ENCODE data around the gene PPTC7. TPM values are rescaled to one million over a fixed set of nuclear protein-coding genes. Genes with fewer than 3 reads are reported as not detected.

Gene PPTC7
- total RNA-seq, 3 donors from 2014 or later (not counting 1 experiment from before 2014, with no cell fraction given), result 44.0 to 52.7 (median 48.0) TPM

DNA sequence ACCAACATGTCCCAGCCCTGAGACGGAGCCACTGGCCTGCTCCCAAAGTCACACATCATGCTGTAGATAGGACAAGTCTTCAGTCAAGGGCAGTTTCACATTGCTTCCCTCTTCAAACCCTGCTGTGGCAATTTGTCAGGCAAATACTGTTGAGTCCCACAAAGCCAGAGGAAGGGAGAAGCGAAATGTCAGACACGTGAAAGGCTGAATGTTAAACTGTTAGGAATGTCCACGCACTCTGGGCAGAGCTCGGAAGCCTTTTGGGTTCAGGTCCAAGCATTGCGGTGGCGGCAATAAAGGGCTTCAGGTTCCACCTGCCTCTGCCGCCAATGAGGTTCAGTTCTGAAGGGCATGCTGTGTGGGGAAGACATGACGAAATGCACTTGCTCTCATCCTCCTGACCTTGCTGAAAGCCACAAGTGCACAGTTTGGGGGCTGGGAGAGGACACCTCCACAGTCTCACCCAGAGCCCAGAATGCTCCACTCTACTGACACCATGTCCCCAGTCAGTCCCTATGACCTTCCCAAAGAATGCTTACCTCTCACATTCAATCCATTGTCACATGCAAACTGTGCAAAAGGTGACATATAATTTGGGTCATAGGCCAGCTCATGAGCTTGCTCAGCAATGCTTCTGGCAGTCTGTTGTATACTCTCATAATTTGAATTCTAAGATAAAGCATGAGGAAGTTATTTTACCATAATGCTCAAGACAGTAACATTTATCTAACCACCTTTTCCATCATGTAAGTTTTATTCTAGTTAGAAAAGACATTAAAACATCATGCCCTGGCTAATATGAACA lies 45.3 kb downstream of the PPTC7 start:
- H3K27ac ChIP-seq (ENCODE audit: low read length), result no peak overlapping the region
- intact Hi-C loops (cut with micrococcal nuclease), result no loop called here
- no peaks in the 10 kb centered on the region for H3K27me3 ChIP-seq (ENCODE audit: control insufficient read depth, insufficient read depth, low read length)
- no peaks in the 10 kb centered on the region for H3K27me3 Mint-ChIP-seq (ENCODE audit: low read depth in 2 of 2)
- H3K4me1 Mint-ChIP-seq, result peaks cover 6 to 9% of the 10 kb centered on the region in 2 donors
- WGBS (ENCODE audit: insufficient coverage), result 91% methylated on average over 9 of the region's 9 CpGs
- H3K4me3 Mint-ChIP-seq, result no peak overlapping the region
- no peaks in the 10 kb centered on the region for H3K9me3 Mint-ChIP-seq
- no peaks in the 10 kb centered on the region for H3K9me3 ChIP-seq (ENCODE audit: control insufficient read depth, insufficient read depth, low read length)
- H3K36me3 ChIP-seq (ENCODE audit: control insufficient read depth, insufficient read depth, low read length), result peaks cover 44% of the 10 kb centered on the region
- DNase-seq, result no peak
- H3K36me3 Mint-ChIP-seq, result no peaks in the 10 kb centered on the region
- no peak overlapping the region for H3K4me3 ChIP-seq (ENCODE audit: low read length)
- no peak overlapping the region for H3K27ac Mint-ChIP-seq
- TF ChIP-seq, protein P1, sequence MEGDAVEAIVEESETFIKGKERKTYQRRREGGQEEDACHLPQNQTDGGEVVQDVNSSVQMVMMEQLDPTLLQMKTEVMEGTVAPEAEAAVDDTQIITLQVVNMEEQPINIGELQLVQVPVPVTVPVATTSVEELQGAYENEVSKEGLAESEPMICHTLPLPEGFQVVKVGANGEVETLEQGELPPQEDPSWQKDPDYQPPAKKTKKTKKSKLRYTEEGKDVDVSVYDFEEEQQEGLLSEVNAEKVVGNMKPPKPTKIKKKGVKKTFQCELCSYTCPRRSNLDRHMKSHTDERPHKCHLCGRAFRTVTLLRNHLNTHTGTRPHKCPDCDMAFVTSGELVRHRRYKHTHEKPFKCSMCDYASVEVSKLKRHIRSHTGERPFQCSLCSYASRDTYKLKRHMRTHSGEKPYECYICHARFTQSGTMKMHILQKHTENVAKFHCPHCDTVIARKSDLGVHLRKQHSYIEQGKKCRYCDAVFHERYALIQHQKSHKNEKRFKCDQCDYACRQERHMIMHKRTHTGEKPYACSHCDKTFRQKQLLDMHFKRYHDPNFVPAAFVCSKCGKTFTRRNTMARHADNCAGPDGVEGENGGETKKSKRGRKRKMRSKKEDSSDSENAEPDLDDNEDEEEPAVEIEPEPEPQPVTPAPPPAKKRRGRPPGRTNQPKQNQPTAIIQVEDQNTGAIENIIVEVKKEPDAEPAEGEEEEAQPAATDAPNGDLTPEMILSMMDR (IDR thresholded peaks at IDR 0.05), result no peak
- ATAC-seq, result no peak
- no peaks in the 10 kb centered on the region for H3K4me1 ChIP-seq (ENCODE audit: control insufficient read depth, insufficient read depth, low read length)

DNA sequence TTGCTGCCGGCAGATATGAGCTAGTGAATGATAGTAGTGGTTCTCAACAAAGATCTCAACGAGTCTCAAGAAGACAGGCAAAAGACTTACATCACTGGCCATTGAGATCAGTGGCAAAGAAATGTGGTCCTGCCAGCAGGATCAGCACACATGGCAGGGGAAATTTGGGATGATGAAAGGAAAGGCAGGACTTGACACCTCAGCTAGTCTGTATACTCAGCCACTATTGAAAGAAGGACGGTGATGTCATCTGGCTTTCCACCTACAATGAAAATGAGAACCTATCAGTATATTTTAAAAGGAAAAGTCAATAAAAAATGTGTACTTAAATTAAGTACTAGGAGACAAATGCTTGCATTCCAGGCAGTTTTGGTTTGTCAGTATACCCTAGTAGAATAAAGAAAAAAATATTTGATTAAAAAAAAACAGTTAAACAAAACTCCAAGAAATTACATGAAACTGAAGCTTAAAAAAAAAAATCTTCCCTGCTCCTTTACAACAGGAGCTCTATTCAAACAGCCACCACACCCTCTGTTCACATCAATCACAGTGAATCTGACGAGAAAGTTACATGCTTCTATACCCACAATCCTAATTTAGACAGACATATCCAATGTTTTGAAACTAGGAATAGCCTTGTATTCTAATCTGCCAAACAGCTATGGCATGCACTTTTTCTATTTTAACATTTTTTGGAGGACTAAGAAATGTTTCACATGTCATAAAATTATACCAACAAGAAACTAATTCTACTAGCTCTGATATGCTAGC lies 46.1 kb downstream of the PPTC7 start:
- Mint-ChIP-seq H3K4me1 (peaks cover 6 to 8% of the 10 kb centered on the region in 2 donors), H3K27ac (peak overlapping the region in 1 of 2 donors; percentile 2), H3K36me3 (no peaks in the 10 kb centered on the region), H3K4me3 (no peak overlapping the region), H3K9me3 (no peaks in the 10 kb centered on the region), H3K27me3 (ENCODE audit: low read depth in 2 of 2) (no peaks in the 10 kb centered on the region)
- ATAC-seq (no peak), DNase-seq (no peak)
- Histone ChIP-seq H3K4me1 (ENCODE audit: control insufficient read depth, insufficient read depth, low read length) (no peaks in the 10 kb centered on the region), H3K27ac (ENCODE audit: low read length) (no peak overlapping the region), H3K36me3 (ENCODE audit: control insufficient read depth, insufficient read depth, low read length) (peaks cover 44% of the 10 kb centered on the region), H3K4me3 (ENCODE audit: low read length) (no peak overlapping the region), H3K9me3 (ENCODE audit: control insufficient read depth, insufficient read depth, low read length) (no peaks in the 10 kb centered on the region), H3K27me3 (ENCODE audit: control insufficient read depth, insufficient read depth, low read length) (no peaks in the 10 kb centered on the region)
- intact Hi-C loops (cut with micrococcal nuclease), result no loop called here
- TF ChIP-seq, protein P1 (IDR thresholded peaks at IDR 0.05), result no peak
- WGBS (ENCODE audit: insufficient coverage), result 96% methylated on average over 3 of the region's 4 CpGs

DNA sequence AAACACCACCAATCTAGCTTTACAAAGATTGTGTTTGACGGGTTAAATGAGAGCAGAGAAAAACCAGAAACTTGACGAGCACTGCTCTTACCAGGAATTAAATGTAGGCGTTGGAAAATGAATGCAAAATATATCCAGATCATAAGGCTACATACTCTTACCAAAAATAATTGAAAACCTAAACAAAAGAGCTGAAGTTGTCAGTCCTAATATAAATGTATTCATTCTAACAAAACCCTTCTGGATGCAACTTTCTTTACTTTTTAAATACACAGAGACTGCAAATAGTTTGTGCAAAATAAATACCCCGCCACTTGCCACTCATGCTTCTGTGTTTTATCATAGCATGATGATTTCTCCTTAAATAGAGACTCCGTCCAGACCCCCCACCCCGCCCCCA lies 48.3 kb downstream of the PPTC7 start:
- Mint-ChIP-seq H3K4me3 (no peak overlapping the region), H3K27ac (no peak overlapping the region), H3K36me3 (no peaks in the 10 kb centered on the region), H3K27me3 (ENCODE audit: low read depth in 2 of 2) (no peaks in the 10 kb centered on the region), H3K4me1 (peaks cover 6 to 8% of the 10 kb centered on the region in 2 donors), H3K9me3 (no peaks in the 10 kb centered on the region)
- ATAC-seq, result no peak
- Histone ChIP-seq H3K36me3 (ENCODE audit: control insufficient read depth, insufficient read depth, low read length) (peaks cover 44% of the 10 kb centered on the region), H3K4me3 (ENCODE audit: low read length) (no peak overlapping the region), H3K27ac (ENCODE audit: low read length) (no peak overlapping the region), H3K4me1 (ENCODE audit: control insufficient read depth, insufficient read depth, low read length) (no peaks in the 10 kb centered on the region), H3K27me3 (ENCODE audit: control insufficient read depth, insufficient read depth, low read length) (no peaks in the 10 kb centered on the region), H3K9me3 (ENCODE audit: control insufficient read depth, insufficient read depth, low read length) (no peaks in the 10 kb centered on the region)
- TF ChIP-seq, protein P1 (IDR thresholded peaks at IDR 0.05), result no peak
- intact Hi-C loops (cut with micrococcal nuclease), result no loop called here
- 86% methylated on average over 3 of the region's 6 CpGs for WGBS (ENCODE audit: insufficient coverage)
- DNase-seq, result no peak
